ENCODE results near the gene GRWD1. TPM values are rescaled to one million over a fixed set of nuclear protein-coding genes. Genes with fewer than 3 reads are reported as not detected.

The GRWD1 gene
- total and polyA plus RNA-seq, 2 of the 13 experiments (the other 11 are each of a cell fraction or from before 2014, with no cell fraction given), result 10.8 to 46.6 TPM

GRCh38 chr19:48497728-48498594 is 52.2 kb downstream of the GRWD1 start (continued):
- TF ChIP-seq GRHL1 (CRISPR knock-in tag; conservative IDR thresholded peaks at IDR 0.05), result no peak
- no peak for TF ChIP-seq GLI4 (CRISPR knock-in tag; IDR thresholded peaks at IDR 0.05; ENCODE audit: borderline replicate concordance)
- no peak for TF ChIP-seq ZBTB38 (CRISPR knock-in tag; IDR thresholded peaks at IDR 0.05)
- TF ChIP-seq SYNCRIP (IDR thresholded peaks at IDR 0.05; ENCODE audit: insufficient read depth, low read depth, low read length), result no peak
- no peak for TF ChIP-seq ZNF121 (CRISPR knock-in tag; IDR thresholded peaks at IDR 0.05)
- no peak for TF ChIP-seq ZNF207 (IDR thresholded peaks at IDR 0.05; ENCODE audit: borderline replicate concordance)
- TF ChIP-seq ZNF143 (CRISPR knock-in tag; IDR thresholded peaks at IDR 0.05), result no peak
- TF ChIP-seq ZNF879 (CRISPR knock-in tag; IDR thresholded peaks at IDR 0.05), result no peak
- no peak for TF ChIP-seq CENPBD1 (CRISPR knock-in tag; IDR thresholded peaks at IDR 0.05; ENCODE audit: borderline replicate concordance, low read depth)
- TF ChIP-seq RBM22 (optimal IDR thresholded peaks at IDR 0.05; ENCODE audit: low read length), result no peak
- 0 out of 2 replicates have a peak, but pooled peaks have one; percentile 8 for TF ChIP-seq RBFOX2 (IDR thresholded peaks at IDR 0.05; ENCODE audit: low read depth, low read length)
- TF ChIP-seq ZZZ3 (CRISPR knock-in tag; IDR thresholded peaks at IDR 0.05; ENCODE audit: borderline replicate concordance), result no peak
- no peak for TF ChIP-seq CHCHD3 (CRISPR knock-in tag; IDR thresholded peaks at IDR 0.05)
- no peak for TF ChIP-seq ZNF589 (CRISPR knock-in tag; conservative IDR thresholded peaks at IDR 0.05)
- TF ChIP-seq ZBTB10 (CRISPR knock-in tag; IDR thresholded peaks at IDR 0.05; ENCODE audit: borderline replicate concordance), result no peak
- no peak for TF ChIP-seq SOX13 (IDR thresholded peaks at IDR 0.05)
- TF ChIP-seq SOX13 (CRISPR knock-in tag; conservative IDR thresholded peaks at IDR 0.05 in 1 of 2, IDR thresholded peaks at IDR 0.05 in 1 of 2), result no peak
- no peak for TF ChIP-seq ZNF543 (CRISPR knock-in tag; IDR thresholded peaks at IDR 0.05)
- TF ChIP-seq RFXAP (CRISPR knock-in tag; IDR thresholded peaks at IDR 0.05; ENCODE audit: borderline replicate concordance), result no peak
- TF ChIP-seq ZNF24 (IDR thresholded peaks at IDR 0.05), result no peak
- no peak for TF ChIP-seq XRCC5 (optimal IDR thresholded peaks at IDR 0.05; ENCODE audit: low read length)
- no peak for TF ChIP-seq ZBTB4 (CRISPR knock-in tag; IDR thresholded peaks at IDR 0.05; ENCODE audit: borderline replicate concordance)

Measured in HepG2 (cell line).